HT-29 (cell line): ENCODE results near the gene ATP6V0B. TPM values are rescaled to one million over a fixed set of nuclear protein-coding genes. Genes with fewer than 3 reads are reported as not detected.

Experiments used
- DNase-seq: peaks from one replicate; pipeline ENCODE4 v3.0.0-alpha.2; 2015; ENCODE audit warnings: low spot score
- total RNA-seq: library from RNA; depleted of rRNA; stranded (reverse); fragments of >200 nt; shearing (Covaris generic); gene quantifications from 2 replicates; pipeline ENCODE4 v1.2.3, GENCODE V29; 2014

Gene ATP6V0B
- total RNA-seq, 1 experiment from 2014 or later = 277 TPM

GRCh38 chr1:43969746-43970466 is 4.9 kb upstream of the ATP6V0B start, which contains the start of gene DPH2:
Gene DPH2, plus strand, starts transcription at chr1:43970010. Its CDS starts 166 bp downstream, at chr1:43970176.
- peak; percentile 97 for DNase-seq

DNA sequence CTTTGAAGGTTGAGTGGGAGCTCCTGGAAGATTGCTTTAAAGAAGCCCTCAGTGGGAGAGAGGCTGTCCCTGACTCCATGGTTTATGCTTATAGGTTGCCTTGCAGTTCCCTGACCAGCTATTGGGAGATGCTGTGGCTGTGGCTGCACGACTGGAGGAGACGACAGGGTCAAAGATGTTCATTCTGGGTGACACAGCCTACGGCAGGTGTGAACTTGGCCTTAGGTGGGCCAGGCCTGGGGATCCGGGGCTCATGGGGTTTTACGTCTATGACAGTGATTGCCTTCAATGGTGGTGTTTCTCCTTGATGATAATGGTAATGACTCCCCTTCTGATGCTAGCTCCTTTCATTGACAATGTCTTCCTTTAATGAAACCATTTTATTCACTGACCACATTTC is 4.3 kb upstream of the ATP6V0B start:
- DNase-seq = peak; percentile 5

- DNase-seq = no peak
Measured at GRCh38 chr1:43970911-43971310, 3.8 kb upstream of the ATP6V0B start.

- DNase-seq = no peak
Measured at GRCh38 chr1:43971336-43971980, 3.3 kb upstream of the ATP6V0B start.

GRCh38 chr1:43973981-43974442 is 748 bp upstream of the ATP6V0B start:
- DNase-seq = peak; percentile 4

- DNase-seq = peak; percentile 50
Measured at GRCh38 chr1:43975249-43975961, 645 bp downstream of the ATP6V0B start.

GRCh38 chr1:43976045-43976444 is 1.3 kb downstream of the ATP6V0B start:
- DNase-seq = no peak

- DNase-seq = no peak
Measured at GRCh38 chr1:43976890-43977289, 2.1 kb downstream of the ATP6V0B start.

- no peak for DNase-seq
Measured at GRCh38 chr1:43977376-43978263, 2.9 kb downstream of the ATP6V0B start.

- DNase-seq = no peak
Measured at GRCh38 chr1:43978264-43978550, 3.4 kb downstream of the ATP6V0B start.

DNA sequence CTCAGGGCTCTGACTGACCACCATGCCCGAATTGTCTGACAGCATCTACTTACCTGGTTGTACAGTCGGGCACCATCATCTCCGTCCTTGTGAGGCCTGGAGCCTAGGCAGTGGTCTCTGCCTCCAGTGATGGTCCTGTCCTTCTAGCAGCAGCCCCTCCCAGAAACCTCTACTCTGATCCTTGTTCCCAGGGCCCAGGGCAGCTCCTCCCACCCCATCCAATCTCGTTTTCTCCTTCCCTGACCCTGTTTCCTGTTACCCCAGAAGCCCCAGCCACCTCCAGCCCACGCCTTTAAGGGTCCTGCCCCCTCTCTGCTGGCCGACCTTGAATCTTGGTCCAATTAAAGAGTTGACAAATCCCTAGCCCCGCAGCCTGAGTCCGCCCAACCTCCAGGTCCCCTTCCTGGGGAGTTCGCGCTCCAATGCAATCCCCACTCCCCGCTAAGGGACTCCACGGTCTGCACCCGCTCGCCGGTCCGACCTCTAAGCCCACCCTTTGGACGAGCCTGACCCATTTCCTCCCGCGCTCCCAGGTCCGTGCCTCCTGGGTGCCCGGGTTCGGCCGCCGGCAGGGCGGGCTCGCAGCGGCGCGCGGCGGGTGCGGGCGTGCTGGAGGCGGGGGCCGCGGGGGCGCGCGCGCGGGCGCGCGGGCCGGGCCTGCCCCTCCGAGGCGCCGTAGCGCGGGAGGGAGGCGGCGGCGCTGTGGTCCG is 3.9 kb downstream of the ATP6V0B start, which contains the start of gene B4GALT2:
B4GALT2 (plus strand) TSS at position 660 of the 710 bp plus-strand sequence. CDS start 1,951 bp downstream, outside the sequence.
- DNase-seq = peak; percentile 25

DNA sequence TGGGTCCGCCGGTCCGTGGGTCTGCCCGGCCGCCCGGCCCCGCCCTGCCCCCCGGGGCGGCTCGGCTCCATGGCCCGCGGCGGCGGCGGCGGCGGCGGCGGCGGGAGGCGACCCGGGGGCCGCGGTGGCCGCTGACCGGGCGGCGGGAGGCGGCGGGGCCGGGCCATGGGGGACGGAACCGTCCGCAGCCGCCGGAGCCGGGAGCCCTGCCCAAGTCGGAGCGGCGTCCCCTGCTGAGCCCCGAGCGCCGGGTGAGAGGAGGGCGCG is 4.4 kb downstream of the ATP6V0B start:
- DNase-seq = no peak

- peak; percentile 51 for DNase-seq
Measured at GRCh38 chr1:43979528-43980254, 4.9 kb downstream of the ATP6V0B start.

DNA sequence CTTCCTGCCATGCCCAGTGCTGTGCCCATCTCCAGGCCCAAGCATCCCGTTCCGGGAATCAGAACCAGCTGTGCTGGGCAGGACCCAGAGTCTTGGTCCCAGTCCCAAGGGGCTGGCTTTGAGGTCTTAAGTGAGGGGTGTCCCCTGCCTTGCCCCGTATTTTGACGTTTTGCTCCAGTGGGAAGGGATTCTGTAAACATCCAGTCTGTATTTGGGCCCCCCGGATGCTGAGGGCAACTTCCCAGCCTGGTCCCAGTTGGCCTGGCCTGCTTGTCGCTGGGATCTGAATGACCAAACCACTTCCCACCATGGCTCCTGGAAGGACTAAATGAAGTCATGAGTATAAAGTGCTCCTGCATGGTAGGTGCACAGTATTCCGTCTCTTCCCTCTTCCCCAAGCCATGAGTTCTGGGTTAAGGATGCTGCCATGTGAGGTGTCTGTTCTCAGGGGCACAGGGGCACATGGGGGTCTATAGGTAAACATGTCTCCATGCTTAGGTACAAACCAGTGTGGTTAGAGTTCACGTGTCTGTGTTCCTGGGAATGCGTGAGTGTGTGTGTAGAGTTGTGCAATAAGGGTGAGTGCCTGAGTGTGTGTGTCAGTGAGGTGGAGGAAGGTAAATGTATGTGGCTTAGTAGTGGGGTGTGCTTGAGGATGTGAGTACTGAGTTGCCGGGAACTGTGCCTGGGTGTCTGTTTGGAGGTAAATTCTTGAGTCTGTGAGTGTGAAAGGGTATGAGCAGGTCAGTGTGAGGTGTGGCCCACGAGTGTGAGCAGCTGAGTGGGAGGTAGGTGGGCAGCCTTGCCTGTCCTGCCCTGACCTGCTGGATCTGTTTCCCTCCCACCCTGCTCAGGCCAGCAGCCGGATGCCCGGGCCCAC is 5.7 kb downstream of the ATP6V0B start:
- peak; percentile 39 for DNase-seq

DNA sequence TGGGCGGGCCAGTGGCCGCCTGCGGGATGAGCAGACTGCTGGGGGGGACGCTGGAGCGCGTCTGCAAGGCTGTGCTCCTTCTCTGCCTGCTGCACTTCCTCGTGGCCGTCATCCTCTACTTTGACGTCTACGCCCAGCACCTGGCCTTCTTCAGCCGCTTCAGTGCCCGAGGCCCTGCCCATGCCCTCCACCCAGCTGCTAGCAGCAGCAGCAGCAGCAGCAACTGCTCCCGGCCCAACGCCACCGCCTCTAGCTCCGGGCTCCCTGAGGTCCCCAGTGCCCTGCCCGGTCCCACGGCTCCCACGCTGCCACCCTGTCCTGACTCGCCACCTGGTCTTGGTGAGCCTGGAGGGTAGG is 6.4 kb downstream of the ATP6V0B start:
- DNase-seq = peak; percentile 61

DNA sequence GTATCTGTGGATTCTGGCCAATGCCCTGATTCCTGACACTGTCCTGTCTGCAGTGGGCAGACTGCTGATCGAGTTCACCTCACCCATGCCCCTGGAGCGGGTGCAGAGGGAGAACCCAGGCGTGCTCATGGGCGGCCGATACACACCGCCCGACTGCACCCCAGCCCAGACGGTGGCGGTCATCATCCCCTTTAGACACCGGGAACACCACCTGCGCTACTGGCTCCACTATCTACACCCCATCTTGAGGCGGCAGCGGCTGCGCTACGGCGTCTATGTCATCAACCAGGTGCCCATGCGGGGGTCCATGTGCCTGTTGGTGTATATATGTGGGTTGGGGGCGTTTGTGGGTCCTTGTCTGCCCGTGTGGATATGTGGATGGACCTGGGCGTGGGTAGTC is 6.9 kb downstream of the ATP6V0B start:
- DNase-seq = no peak

- no peak for DNase-seq
Measured at GRCh38 chr1:43982241-43982640, 7.5 kb downstream of the ATP6V0B start.

DNA sequence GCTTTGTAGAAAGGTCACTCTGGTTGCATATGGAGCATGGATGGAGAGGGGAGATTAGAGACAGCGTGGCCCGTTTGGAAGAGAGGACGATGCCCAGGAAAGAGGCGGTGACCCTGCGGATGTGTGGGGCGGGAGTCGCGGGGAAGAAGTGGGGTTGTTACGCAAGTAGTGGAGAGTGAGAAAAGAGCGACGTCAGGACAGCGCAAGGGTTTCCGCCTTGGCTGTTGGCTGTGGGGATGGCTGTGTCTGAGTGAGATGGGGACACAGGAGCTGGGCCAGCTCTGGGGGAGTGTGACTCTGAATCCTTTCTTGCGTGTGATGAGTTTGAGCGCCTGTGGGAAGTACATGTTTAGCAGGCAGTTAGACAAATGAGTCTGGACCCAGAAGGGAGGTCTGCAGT is 8.0 kb downstream of the ATP6V0B start:
- DNase-seq = no peak

- no peak for DNase-seq
Measured at GRCh38 chr1:43983253-43983899, 8.6 kb downstream of the ATP6V0B start.
